Bronchial epithelial cell (primary cell): ENCODE measurements around the gene HEATR3. TPM values are rescaled to one million over a fixed set of nuclear protein-coding genes. Genes with fewer than 3 reads are reported as not detected.

Experiments
- DNase-seq: peaks from one replicate; pipeline ENCODE4 v3.0.0-alpha.2; 2010; ENCODE audit warnings: low read depth
- FAIRE-seq: peaks from 2 replicates; lab custom pipeline; 2011; peaks lifted over from hg19 to GRCh38; lab: Jason Lieb, UNC
- H3K27me3 ChIP-seq: 2 replicates; pipeline ENCODE4 v1.5.1; 2011; ENCODE audit warnings: low read length; ENCODE audit not compliant: control insufficient read depth, insufficient read depth
- H3K36me3 ChIP-seq: 2 replicates; pipeline ENCODE4 v1.5.1; 2011; ENCODE audit warnings: low read length; ENCODE audit not compliant: control insufficient read depth, insufficient read depth
- H3K4me3 ChIP-seq: 2 replicates; pipeline ENCODE4 v1.5.1; 2011; ENCODE audit warnings: mild to moderate bottlenecking, low read depth, low read length, control low read depth
- total RNA-seq: library from RNA; depleted of rRNA; stranded (reverse); fragments of >200 nt; gene quantifications from 2 replicates; pipeline ENCODE4 v1.2.1, GENCODE V29; 2014
- TF ChIP-seq, protein P1 (sequence below): IDR thresholded peaks from 2 replicates; pipeline ENCODE4 v1.5.1; 2011; ENCODE audit warnings: mild to moderate bottlenecking, moderate library complexity, low read length, control low read depth, inconsistent platforms; ENCODE audit not compliant: insufficient read depth, severe bottlenecking

HEATR3 gene
- total RNA-seq, 1 donor from 2014 or later = 16.1 TPM

DNA sequence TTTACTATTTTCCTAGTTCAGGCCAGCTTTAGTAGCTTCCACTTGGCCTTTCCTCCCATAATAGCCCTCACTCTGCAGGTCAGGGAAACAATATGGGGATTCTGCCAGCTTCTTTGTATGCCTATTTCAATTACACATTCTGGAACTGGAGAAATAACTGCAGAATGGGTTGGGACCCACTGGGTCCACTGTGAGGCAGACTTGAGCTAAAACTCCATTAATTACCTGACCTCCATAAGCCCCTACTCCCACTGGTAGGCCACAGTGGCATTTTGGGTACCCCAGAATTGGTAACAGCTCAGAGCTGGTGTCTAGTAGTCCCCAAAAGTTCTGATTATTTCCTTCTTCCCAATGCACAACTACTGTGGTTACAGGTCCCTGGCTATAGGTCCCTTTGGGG is 70.6 kb downstream of the HEATR3 start:
- Histone ChIP-seq H3K27me3 (no peaks in the 10 kb centered on the region), H3K36me3 (no peaks in the 10 kb centered on the region), H3K4me3 (no peak overlapping the region)
- FAIRE-seq = no peak
- TF ChIP-seq, protein P1, sequence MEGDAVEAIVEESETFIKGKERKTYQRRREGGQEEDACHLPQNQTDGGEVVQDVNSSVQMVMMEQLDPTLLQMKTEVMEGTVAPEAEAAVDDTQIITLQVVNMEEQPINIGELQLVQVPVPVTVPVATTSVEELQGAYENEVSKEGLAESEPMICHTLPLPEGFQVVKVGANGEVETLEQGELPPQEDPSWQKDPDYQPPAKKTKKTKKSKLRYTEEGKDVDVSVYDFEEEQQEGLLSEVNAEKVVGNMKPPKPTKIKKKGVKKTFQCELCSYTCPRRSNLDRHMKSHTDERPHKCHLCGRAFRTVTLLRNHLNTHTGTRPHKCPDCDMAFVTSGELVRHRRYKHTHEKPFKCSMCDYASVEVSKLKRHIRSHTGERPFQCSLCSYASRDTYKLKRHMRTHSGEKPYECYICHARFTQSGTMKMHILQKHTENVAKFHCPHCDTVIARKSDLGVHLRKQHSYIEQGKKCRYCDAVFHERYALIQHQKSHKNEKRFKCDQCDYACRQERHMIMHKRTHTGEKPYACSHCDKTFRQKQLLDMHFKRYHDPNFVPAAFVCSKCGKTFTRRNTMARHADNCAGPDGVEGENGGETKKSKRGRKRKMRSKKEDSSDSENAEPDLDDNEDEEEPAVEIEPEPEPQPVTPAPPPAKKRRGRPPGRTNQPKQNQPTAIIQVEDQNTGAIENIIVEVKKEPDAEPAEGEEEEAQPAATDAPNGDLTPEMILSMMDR = no peak
- no peak for DNase-seq

DNA sequence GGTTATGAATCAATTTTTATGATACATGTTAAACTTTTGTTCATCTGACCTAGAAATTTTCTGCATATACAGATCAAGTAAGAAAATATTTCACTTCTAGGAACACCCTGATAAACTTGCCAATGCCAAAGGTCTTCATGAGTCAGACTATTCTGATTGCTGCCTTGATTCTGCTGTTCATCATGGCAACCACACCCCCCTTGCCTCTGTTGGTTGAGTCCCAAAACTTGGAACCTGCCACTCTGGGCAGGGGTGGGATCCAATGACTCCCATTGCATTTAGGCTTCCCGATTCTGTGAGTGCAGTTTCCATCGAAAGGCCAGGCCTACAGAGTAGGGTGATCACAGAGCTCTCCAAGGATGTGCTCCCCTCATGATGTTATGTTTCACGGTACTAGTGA is 71.5 kb downstream of the HEATR3 start:
- FAIRE-seq (peak; percentile 52), DNase-seq (no peak)
- H3K4me3 ChIP-seq = no peak overlapping the region
- no peaks in the 10 kb centered on the region for H3K36me3 ChIP-seq
- TF ChIP-seq, protein P1 = no peak
- no peaks in the 10 kb centered on the region for H3K27me3 ChIP-seq

DNA sequence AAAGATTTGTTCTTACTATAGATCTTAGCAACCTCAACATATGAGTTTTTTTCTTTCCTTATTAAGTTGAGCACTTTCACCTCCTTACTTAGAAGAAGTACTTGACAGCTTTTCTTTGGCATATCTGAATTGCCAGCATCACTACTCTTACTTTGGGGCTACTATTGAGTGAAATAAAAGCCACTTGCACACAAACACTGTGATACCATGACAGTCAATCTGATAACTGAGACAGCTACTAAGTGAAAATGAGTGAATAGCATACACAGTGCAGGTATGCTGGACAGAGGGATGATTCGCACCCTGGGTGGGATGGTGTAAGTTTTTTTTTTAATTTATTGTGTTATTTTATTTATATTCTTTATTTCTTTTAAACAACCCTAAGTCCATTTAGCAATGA is 73.8 kb downstream of the HEATR3 start:
- FAIRE-seq (no peak), DNase-seq (no peak)
- Histone ChIP-seq H3K27me3 (no peaks in the 10 kb centered on the region), H3K4me3 (no peak overlapping the region), H3K36me3 (no peaks in the 10 kb centered on the region)
- TF ChIP-seq, protein P1 = no peak

DNA sequence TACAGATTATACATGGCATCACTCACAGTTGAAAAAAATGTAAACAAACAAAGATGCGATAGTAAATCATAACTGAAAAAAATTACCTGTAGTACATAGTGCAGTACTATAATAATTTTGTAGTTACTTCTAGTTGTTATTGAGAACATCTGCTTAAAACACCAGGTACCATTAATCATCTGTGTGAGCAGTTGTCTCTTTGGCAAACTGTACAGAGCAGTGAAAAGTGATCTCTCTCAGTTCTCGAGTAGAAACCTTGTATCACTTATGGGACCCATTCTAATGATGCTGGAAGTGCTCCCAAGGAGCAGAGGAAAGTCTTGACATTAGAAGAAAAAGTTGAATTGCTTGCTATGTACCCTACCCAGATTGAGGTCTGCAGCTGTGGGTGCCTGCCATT is 78.4 kb downstream of the HEATR3 start:
- H3K36me3 ChIP-seq = no peaks in the 10 kb centered on the region
- no peak overlapping the region for H3K4me3 ChIP-seq
- DNase-seq = no peak
- no peaks in the 10 kb centered on the region for H3K27me3 ChIP-seq
- TF ChIP-seq, protein P1 = no peak
- no peak for FAIRE-seq

DNA sequence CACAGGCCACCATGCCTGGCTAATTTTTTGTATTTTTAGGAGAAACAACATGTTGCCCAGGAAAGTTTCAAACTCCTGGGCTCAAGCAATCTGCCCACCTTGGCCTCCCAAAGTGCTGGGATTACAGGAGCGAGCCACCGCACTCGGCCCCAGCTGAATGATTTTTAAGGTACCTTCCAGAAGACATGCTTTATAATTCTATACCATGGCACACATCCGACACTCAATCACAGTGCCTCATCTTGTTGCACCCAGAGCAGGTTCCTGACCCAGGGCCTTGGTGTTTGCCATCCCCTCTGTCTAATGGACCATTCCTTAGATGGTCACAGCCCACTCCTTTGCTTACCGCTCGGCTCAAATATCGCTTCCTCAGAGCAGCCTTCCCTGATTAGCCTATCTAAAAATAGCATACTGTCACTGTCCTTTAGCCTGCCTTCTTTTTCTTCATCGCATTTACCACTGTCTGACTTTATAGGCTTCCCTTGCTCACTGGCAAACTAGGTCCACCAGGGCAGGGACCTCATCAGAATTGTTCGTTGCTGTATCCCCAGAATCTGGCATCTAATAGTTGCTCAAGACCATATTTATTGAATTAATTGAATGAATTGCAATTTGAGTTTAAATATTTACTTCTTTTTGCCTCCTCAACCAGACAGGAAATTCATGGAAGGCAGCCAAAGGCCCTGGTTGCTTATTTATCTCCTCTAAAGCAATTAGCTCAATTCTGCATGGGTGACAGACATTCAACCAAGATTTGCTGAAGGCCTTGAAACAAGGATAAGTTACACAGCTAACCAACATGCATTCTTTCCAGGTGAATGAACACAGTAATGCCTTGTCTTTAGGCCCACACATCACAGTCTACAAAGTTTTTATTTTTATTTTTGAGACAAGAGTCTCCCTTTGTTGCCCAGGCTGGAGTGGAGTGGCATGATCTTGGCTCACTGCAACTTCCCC is 81.0 kb downstream of the HEATR3 start:
- FAIRE-seq = no peak
- Histone ChIP-seq H3K36me3 (no peaks in the 10 kb centered on the region), H3K4me3 (no peak overlapping the region), H3K27me3 (no peaks in the 10 kb centered on the region)
- TF ChIP-seq, protein P1 = no peak
- no peak for DNase-seq
